Vagina (tissue), 2 donors: ENCODE results near the gene TIGAR. TPM values are rescaled to one million over a fixed set of nuclear protein-coding genes. Genes with fewer than 3 reads are reported as not detected.

ENCODE experiments used
- DNase-seq, 2 donors: peaks; one replicate each; pipeline ENCODE4 v3.0.0-alpha.2; 2017; ENCODE audit errors: extremely low spot score in 2 of 2
- H3K27ac ChIP-seq: fragments of 200-600 bp; sonication (generic); one replicate; pipeline ENCODE4 v1.5.1; 2019
- H3K27me3 ChIP-seq: fragments of 200-600 bp; sonication (generic); one replicate; pipeline ENCODE4 v1.5.1; 2019
- H3K36me3 ChIP-seq, 2 donors: fragments of 200-600 bp; sonication (generic); one replicate each; pipeline ENCODE4 v1.5.1; 2017 to 2019
- H3K4me1 ChIP-seq: fragments of 200-600 bp; sonication (generic); one replicate; pipeline ENCODE4 v1.5.1; 2019
- H3K4me3 ChIP-seq, 2 donors: fragments of 200-600 bp; sonication (generic); 1 replicate in 1 of 2; 2 replicates in 1 of 2; pipeline ENCODE4 v1.5.1; 2016 to 2019
- H3K9me3 ChIP-seq: fragments of 200-600 bp; sonication (generic); one replicate; pipeline ENCODE4 v1.5.1; 2019
- CTCF ChIP-seq, 3 experiments: fragments of 450-650 bp in 2 of 3; fragments of 200-600 bp in 1 of 3; sonication (generic) in 1 of 3; IDR thresholded peaks; one replicate each; pipeline ENCODE4 v1.5.1; 2017 to 2019; ENCODE audit warnings: antibody characterized with exemption in 3 of 3, mild to moderate bottlenecking in 2 of 3, moderate library complexity in 2 of 3
- POLR2A ChIP-seq, 2 donors: fragments of 450-650 bp; IDR thresholded peaks; one replicate each; pipeline ENCODE4 v1.6.1; 2017; ENCODE audit warnings: antibody characterized with exemption in 2 of 2, mild to moderate bottlenecking in 2 of 2, moderate library complexity in 2 of 2
- POLR2AphosphoS5 ChIP-seq, 2 donors: sonication (generic); formaldehyde crosslinking; IDR thresholded peaks; one replicate each; pipeline ENCODE4 v1.9.0; 2017; ENCODE audit warnings: antibody characterized with exemption in 2 of 2, mild to moderate bottlenecking in 2 of 2, low read depth in 1 of 2; ENCODE audit not compliant: insufficient read depth in 1 of 2
- intact Hi-C: fragments of 100-400 bp; cut with DNase I; formaldehyde crosslinking; loops from one replicate; pipeline ENCODE4 v1.15.1; 2023
- total RNA-seq: library from RNA; depleted of rRNA; stranded (reverse); fragments of >200 nt; gene quantifications from one replicate; pipeline ENCODE4 v1.2.3, GENCODE V29; 2016

Gene TIGAR
- total RNA-seq, 1 donor from 2014 or later, result 0.98 TPM

GRCh38 chr12:4402996-4403395 lies 82.0 kb downstream of the TIGAR start:
- Histone ChIP-seq H3K4me3 (no peak overlapping the region), H3K4me1 (no peaks in the 10 kb centered on the region), H3K36me3 (no peaks in the 10 kb centered on the region), H3K9me3 (no peaks in the 10 kb centered on the region), H3K27me3 (no peaks in the 10 kb centered on the region), H3K27ac (no peak overlapping the region)
- intact Hi-C loops, result no loop called here
- no peak for TF ChIP-seq POLR2AphosphoS5 (IDR thresholded peaks at IDR 0.05; ENCODE audit: insufficient read depth in 1 of 2, low read depth in 1 of 2)
- TF ChIP-seq CTCF (IDR thresholded peaks at IDR 0.05), result no peak
- no peak for TF ChIP-seq POLR2A (IDR thresholded peaks at IDR 0.05)
- peak in 1 of 2 donors; percentile 69 for DNase-seq

Other genes with a start within 250 kb of the TIGAR start
- gene CCND2, start 47.5 kb upstream of the TIGAR start, total RNA-seq, result 57.5 TPM
- gene FGF23, start 58.5 kb downstream of the TIGAR start, total RNA-seq, result not detected
- not detected for gene FGF6, start 124.6 kb downstream of the TIGAR start, total RNA-seq
- gene RAD51AP1, start 217.7 kb downstream of the TIGAR start, total RNA-seq, result 4.2 TPM
- 19.4 TPM for gene DYRK4, start 241.0 kb downstream of the TIGAR start, total RNA-seq